HepG2 (cell line): ENCODE measurements around the gene GSDMA. TPM values are rescaled to one million over a fixed set of nuclear protein-coding genes. Genes with fewer than 3 reads are reported as not detected.
A peak's percentile ranks its signal among the peaks of the same experiment; 100 is the strongest.

Experiments used
- DBP ChIP-seq: sonication (generic); formaldehyde crosslinking; IDR thresholded peaks from 2 replicates; pipeline ENCODE4 v1.4.0; 2020; ENCODE audit warnings: missing genetic modification reagents; ENCODE audit errors: not compliant biosample characterization
- DR1 ChIP-seq: sonication (generic); formaldehyde crosslinking; IDR thresholded peaks from 2 replicates; pipeline ENCODE4 v1.8.0; 2021; ENCODE audit warnings: mild to moderate bottlenecking, missing genetic modification reagents, inconsistent platforms
- ELF1 ChIP-seq: sonication (generic); formaldehyde crosslinking; IDR thresholded peaks from 2 replicates; pipeline ENCODE4 v1.4.0; 2020; ENCODE audit warnings: missing genetic modification reagents
- FOXA1 ChIP-seq, 2 experiments: fragments of 450-650 bp in 1 of 2; sonication (generic) in 1 of 2; formaldehyde crosslinking in 1 of 2; IDR thresholded peaks; 2 replicates each; pipeline versions ENCODE4 v1.4.0 to v1.6.1; 2016 to 2020; ENCODE audit warnings: missing genetic modification reagents in 1 of 2
- FOXA3 ChIP-seq: IDR thresholded peaks from 2 replicates; pipeline ENCODE4 v1.6.1; 2016; ENCODE audit warnings: missing genetic modification reagents, missing compliant biosample characterization
- HMGXB4 ChIP-seq, 2 experiments: sonication (generic) in 1 of 2; formaldehyde crosslinking in 1 of 2; IDR thresholded peaks; 2 replicates each; pipeline versions ENCODE4 v1.4.0 to v1.6.1; 2018 to 2020; ENCODE audit warnings: missing genetic modification reagents in 2 of 2, borderline replicate concordance in 1 of 2, low read depth in 1 of 2, mild to moderate bottlenecking in 1 of 2, missing biosample characterization in 1 of 2
- HNF1B ChIP-seq: sonication (generic); formaldehyde crosslinking; IDR thresholded peaks from 2 replicates; pipeline ENCODE4 v1.5.1; 2020; ENCODE audit warnings: mild to moderate bottlenecking, moderate library complexity, missing genetic modification reagents
- JDP2 ChIP-seq: sonication (generic); formaldehyde crosslinking; IDR thresholded peaks from 2 replicates; pipeline ENCODE4 v1.8.1; 2022; ENCODE audit warnings: missing genetic modification reagents, borderline replicate concordance
- PRMT3 ChIP-seq: sonication (generic); formaldehyde crosslinking; IDR thresholded peaks from 2 replicates; pipeline ENCODE4 v1.8.1; 2022; ENCODE audit warnings: low read depth, mild to moderate bottlenecking, moderate library complexity, missing genetic modification reagents, borderline replicate concordance
- RAD21 ChIP-seq: fragments of 450-650 bp; formaldehyde crosslinking; IDR thresholded peaks from 2 replicates; pipeline ENCODE4 v1.5.0; 2020; ENCODE audit warnings: mild to moderate bottlenecking
- RERE ChIP-seq: IDR thresholded peaks from 2 replicates; pipeline ENCODE4 v1.6.1; 2016; ENCODE audit warnings: low read depth, missing genetic modification reagents, missing compliant biosample characterization
- RNF2 ChIP-seq: fragments of 450-650 bp; conservative IDR thresholded peaks from 2 replicates; pipeline ENCODE4 v1.6.1; 2016; ENCODE audit warnings: low read depth
- TCF12 ChIP-seq, 2 experiments: fragments of 450-650 bp in 1 of 2; sonication (generic) in 1 of 2; formaldehyde crosslinking in 1 of 2; IDR thresholded peaks; 2 replicates each; pipeline versions ENCODE4 v1.6.1 to v1.8.0; 2017 to 2022; ENCODE audit warnings: antibody characterized with exemption in 1 of 2, mild to moderate bottlenecking in 1 of 2, missing genetic modification reagents in 1 of 2, moderate library complexity in 1 of 2
- ZNF282 ChIP-seq: fragments of 450-650 bp; IDR thresholded peaks from 2 replicates; pipeline ENCODE4 v1.6.1; 2018; ENCODE audit not compliant: partially characterized antibody
- ZNF382 ChIP-seq: sonication (generic); formaldehyde crosslinking; IDR thresholded peaks from 2 replicates; pipeline ENCODE4 v1.5.0; 2020; ENCODE audit warnings: missing genetic modification reagents, mild to moderate bottlenecking, borderline replicate concordance
- ZNF556 ChIP-seq: sonication (generic); formaldehyde crosslinking; IDR thresholded peaks from 2 replicates; pipeline ENCODE4 v1.4.0; 2020; ENCODE audit warnings: mild to moderate bottlenecking, missing genetic modification reagents, borderline replicate concordance
- ZNF720 ChIP-seq: sonication (generic); formaldehyde crosslinking; IDR thresholded peaks from 2 replicates; pipeline ENCODE4 v1.4.0; 2020; ENCODE audit warnings: missing genetic modification reagents
- ZSCAN29 ChIP-seq: sonication (generic); formaldehyde crosslinking; conservative IDR thresholded peaks from 2 replicates; pipeline ENCODE4 v1.4.0; 2020; ENCODE audit warnings: mild to moderate bottlenecking, missing genetic modification reagents
- polyA plus RNA-seq, 8 experiments: library from polyadenylated mRNA; depleted of rRNA in 3 of 8; stranded (reverse) in 7 of 8; unstranded in 1 of 8; fragments of >200 nt; fragmentation: Illumina TruSeq in 4 of 8; extraction: Trizol in 4 of 8; gene quantifications; 2 replicates each; pipeline versions ENCODE4 v1.2.1 to v1.2.3, GENCODE V29; 2011 to 2016; ENCODE audit warnings: low read depth in 4 of 8, missing spikeins in 1 of 8, mixed read lengths in 1 of 8; ENCODE audit not compliant: insufficient read depth in 1 of 8
- total RNA-seq, 5 experiments: library from RNA; depleted of rRNA; stranded (reverse); fragments of >200 nt; fragmentation: Illumina TruSeq; extraction: Trizol; gene quantifications; 2 replicates each; pipeline ENCODE4 v1.2.3, GENCODE V29; 2016; ENCODE audit warnings: low read depth in 1 of 5

The GSDMA gene
- total and polyA plus RNA-seq, 2 of the 13 experiments (the other 11 are each of a cell fraction or from before 2014, with no cell fraction given): not detected

GRCh38 chr17:39927929-39928857, 34.6 kb upstream of the GSDMA start (continued):
- TF ChIP-seq TCF12 (IDR thresholded peaks at IDR 0.05) (no peak), TCF12 (CRISPR knock-in tag; IDR thresholded peaks at IDR 0.05) (no peak), RAD21 (CRISPR knock-in tag) (no peak), FOXA3 (CRISPR knock-in tag) (no peak), RNF2 (no peak), RERE (no peak), DR1 (no peak), JDP2 (CRISPR knock-in tag) (no peak), PRMT3 (CRISPR knock-in tag) (0 out of 2 replicates have a peak, but pooled peaks have one; percentile 56), ZNF556 (CRISPR knock-in tag) (no peak; the same call in none of the 2 replicates), HMGXB4 (CRISPR knock-in tag; IDR thresholded peaks at IDR 0.05; ENCODE audit: borderline replicate concordance in 1 of 2, low read depth in 1 of 2) (no peak; a peak in 2 of 4 replicates), ZSCAN29 (CRISPR knock-in tag) (0 out of 2 replicates have a peak, but pooled peaks have one; percentile 55), ZNF720 (CRISPR knock-in tag) (no peak), FOXA1 (IDR thresholded peaks at IDR 0.05) (no peak), FOXA1 (CRISPR knock-in tag; IDR thresholded peaks at IDR 0.05) (no peak), ZNF382 (CRISPR knock-in tag) (no peak), DBP (no peak), HNF1B (peak; percentile 23; the same call in 1 of the 2 replicates), ZNF282 (no peak), ELF1 (CRISPR knock-in tag) (no peak)
